Measurements from ENCODE around the gene MALSU1.

MALSU1 gene

GRCh38 chr7:23285657-23286646, 13.2 kb upstream of the MALSU1 start:
- Histone ChIP-seq H3K27ac (ENCODE audit: low read length) (no peak overlapping the region), H3K36me3 (replicated peaks; ENCODE audit: low read depth, low read length) (no peaks in the 10 kb centered on the region), H3K4me1 (ENCODE audit: low read length) (no peaks in the 10 kb centered on the region), H3K9ac (ENCODE audit: low read length) (no peak overlapping the region), H3K27me3 (ENCODE audit: low read depth, low read length) (no peaks in the 10 kb centered on the region), H3K9me3 (ENCODE audit: insufficient read depth, low read length) (no peaks in the 10 kb centered on the region), H3K79me2 (ENCODE audit: low read length) (no peaks in the 10 kb centered on the region), H2AFZ (ENCODE audit: low read depth, low read length) (no peak overlapping the region), H4K20me1 (ENCODE audit: insufficient read depth, low read length) (no peaks in the 10 kb centered on the region), H3K4me2 (ENCODE audit: low read length) (no peak overlapping the region), H3K4me3 (ENCODE audit: low read length) (no peak overlapping the region)
- TF ChIP-seq CTCF (IDR thresholded peaks at IDR 0.05; ENCODE audit: low read depth, low read length) = no peak
- no peak for TF ChIP-seq EZH2phosphoT487 (IDR thresholded peaks at IDR 0.05; ENCODE audit: low read depth)

- Histone ChIP-seq H3K4me3 (ENCODE audit: low read length) (no peak overlapping the region), H3K79me2 (ENCODE audit: low read length) (no peaks in the 10 kb centered on the region), H2AFZ (ENCODE audit: low read depth, low read length) (no peak overlapping the region), H3K4me2 (ENCODE audit: low read length) (no peak overlapping the region), H3K9ac (ENCODE audit: low read length) (no peak overlapping the region), H4K20me1 (ENCODE audit: insufficient read depth, low read length) (no peaks in the 10 kb centered on the region), H3K9me3 (ENCODE audit: insufficient read depth, low read length) (no peaks in the 10 kb centered on the region), H3K27me3 (ENCODE audit: low read depth, low read length) (no peaks in the 10 kb centered on the region), H3K27ac (ENCODE audit: low read length) (no peak overlapping the region), H3K4me1 (ENCODE audit: low read length) (no peaks in the 10 kb centered on the region), H3K36me3 (replicated peaks; ENCODE audit: low read depth, low read length) (no peaks in the 10 kb centered on the region)
- TF ChIP-seq CTCF (IDR thresholded peaks at IDR 0.05; ENCODE audit: low read depth, low read length) = no peak
- TF ChIP-seq EZH2phosphoT487 (IDR thresholded peaks at IDR 0.05; ENCODE audit: low read depth) = no peak
Observed at GRCh38 chr7:23287612-23288011, 11.5 kb upstream of the MALSU1 start.

GRCh38 chr7:23290993-23291392, 8.1 kb upstream of the MALSU1 start:
- Histone ChIP-seq H4K20me1 (ENCODE audit: insufficient read depth, low read length) (no peaks in the 10 kb centered on the region), H3K4me1 (ENCODE audit: low read length) (no peaks in the 10 kb centered on the region), H3K9ac (ENCODE audit: low read length) (no peak overlapping the region), H3K27ac (ENCODE audit: low read length) (no peak overlapping the region), H3K4me3 (ENCODE audit: low read length) (no peak overlapping the region), H3K9me3 (ENCODE audit: insufficient read depth, low read length) (no peaks in the 10 kb centered on the region), H3K36me3 (replicated peaks; ENCODE audit: low read depth, low read length) (no peaks in the 10 kb centered on the region), H3K79me2 (ENCODE audit: low read length) (no peaks in the 10 kb centered on the region), H3K27me3 (ENCODE audit: low read depth, low read length) (no peaks in the 10 kb centered on the region), H2AFZ (ENCODE audit: low read depth, low read length) (no peak overlapping the region), H3K4me2 (ENCODE audit: low read length) (no peak overlapping the region)
- TF ChIP-seq CTCF (IDR thresholded peaks at IDR 0.05; ENCODE audit: low read depth, low read length) (no peak), EZH2phosphoT487 (IDR thresholded peaks at IDR 0.05; ENCODE audit: low read depth) (no peak)

- Histone ChIP-seq H2AFZ (ENCODE audit: low read depth, low read length) (no peak overlapping the region), H3K4me1 (ENCODE audit: low read length) (no peaks in the 10 kb centered on the region), H3K36me3 (replicated peaks; ENCODE audit: low read depth, low read length) (no peaks in the 10 kb centered on the region), H3K9me3 (ENCODE audit: insufficient read depth, low read length) (no peaks in the 10 kb centered on the region), H3K4me2 (ENCODE audit: low read length) (no peak overlapping the region), H3K27me3 (ENCODE audit: low read depth, low read length) (no peaks in the 10 kb centered on the region), H3K4me3 (ENCODE audit: low read length) (no peak overlapping the region), H4K20me1 (ENCODE audit: insufficient read depth, low read length) (no peaks in the 10 kb centered on the region), H3K9ac (ENCODE audit: low read length) (no peak overlapping the region), H3K79me2 (ENCODE audit: low read length) (no peaks in the 10 kb centered on the region), H3K27ac (ENCODE audit: low read length) (no peak overlapping the region)
- TF ChIP-seq CTCF (IDR thresholded peaks at IDR 0.05; ENCODE audit: low read depth, low read length) = no peak
- no peak for TF ChIP-seq EZH2phosphoT487 (IDR thresholded peaks at IDR 0.05; ENCODE audit: low read depth)
Observed at GRCh38 chr7:23291957-23292560, 7.1 kb upstream of the MALSU1 start.

All from OCI-LY3 (cell line).